NCI-H2196 (cell line): ENCODE results near the gene CISD2.
"Not testable (repeated sequence)": the region's sequence is repeated elsewhere in the genome, so short reads cannot be mapped to it uniquely, and the experiment has no call there.

Experiments
- DNase-seq: peaks from one replicate; lab custom pipeline; 2025; ENCODE audit not compliant: unreplicated experiment; lab: John Stamatoyannopoulos, UW

Gene CISD2

GRCh38 chr4:102901804-102902203 is 33.0 kb downstream of the CISD2 start:
- DNase-seq, result no peak

- DNase-seq, result no peak
These were observed 50.1 kb downstream of the CISD2 start for GRCh38 chr4:102918859-102919258.

- DNase-seq, result not testable (repeated sequence)
These were observed 50.9 kb downstream of the CISD2 start for GRCh38 chr4:102919697-102920096.

- no peak for DNase-seq
These were observed 66.9 kb downstream of the CISD2 start for GRCh38 chr4:102935716-102936115.

- DNase-seq, result not testable (repeated sequence)
These were observed 69.3 kb downstream of the CISD2 start for GRCh38 chr4:102938063-102938462.
